Mesothelial cell of epicardium (in vitro differentiated cells): ENCODE measurements around the gene EIF4E2. TPM values are rescaled to one million over a fixed set of nuclear protein-coding genes. Genes with fewer than 3 reads are reported as not detected.

Source experiments
- DNase-seq, 2 experiments: peaks; one replicate each; pipeline ENCODE4 v3.0.0; 2021; ENCODE audit warnings: low spot score in 2 of 2; ENCODE audit not compliant: unreplicated experiment in 2 of 2
- H3K27ac Mint-ChIP-seq: 2 replicates; pipeline ENCODE4 v1.8.0; 2021; ENCODE audit warnings: mixed read lengths
- H3K27me3 Mint-ChIP-seq: 2 replicates; pipeline ENCODE4 v1.8.0; 2021; ENCODE audit warnings: low read depth, mixed read lengths
- H3K36me3 Mint-ChIP-seq: 2 replicates; pipeline ENCODE4 v1.8.0; 2021; ENCODE audit warnings: mixed read lengths
- H3K4me1 Mint-ChIP-seq: 2 replicates; pipeline ENCODE4 v1.8.0; 2021; ENCODE audit warnings: mixed read lengths
- H3K4me3 Mint-ChIP-seq: 2 replicates; pipeline ENCODE4 v1.8.0; 2021; ENCODE audit warnings: mild to moderate bottlenecking, moderate library complexity, mixed read lengths
- H3K9me3 Mint-ChIP-seq: 2 replicates; pipeline ENCODE4 v1.8.0; 2021; ENCODE audit warnings: mixed read lengths
- CTCF ChIP-seq: fragments of 200-600 bp; sonication (generic); IDR thresholded peaks from one replicate; pipeline ENCODE4 v1.5.0; 2021; ENCODE audit warnings: antibody characterized with exemption; ENCODE audit not compliant: unreplicated experiment
- total RNA-seq: library from RNA; stranded (reverse); gene quantifications from 3 replicates; pipeline ENCODE4 v1.2.1, GENCODE V29; 2021

Gene EIF4E2
- total RNA-seq, 1 donor from 2014 or later: 72.5 TPM

- H3K27ac Mint-ChIP-seq: no peak overlapping the region
Measured at GRCh38 chr2:232603283-232603682, 52.8 kb downstream of the EIF4E2 start.

GRCh38 chr2:232604535-232604934 is 54.0 kb downstream of the EIF4E2 start:
- H3K4me1 Mint-ChIP-seq: no peaks in the 10 kb centered on the region
- H3K27me3 Mint-ChIP-seq: peaks cover 5% of the 10 kb centered on the region
- no peaks in the 10 kb centered on the region for H3K9me3 Mint-ChIP-seq
- no peaks in the 10 kb centered on the region for H3K36me3 Mint-ChIP-seq
- TF ChIP-seq CTCF: no peak
- no peak overlapping the region for H3K27ac Mint-ChIP-seq
- no peak overlapping the region for H3K4me3 Mint-ChIP-seq
- no peak for DNase-seq

More at GRCh38 chr2:232603283-232603682, 52.8 kb downstream of the EIF4E2 start:
- Mint-ChIP-seq H3K36me3 (no peaks in the 10 kb centered on the region), H3K27me3 (peaks cover 5% of the 10 kb centered on the region), H3K4me3 (no peak overlapping the region), H3K4me1 (no peaks in the 10 kb centered on the region), H3K9me3 (no peaks in the 10 kb centered on the region)
- DNase-seq: no peak
- no peak for TF ChIP-seq CTCF

GRCh38 chr2:232607011-232607410 is 56.5 kb downstream of the EIF4E2 start:
- Mint-ChIP-seq H3K4me1 (no peaks in the 10 kb centered on the region), H3K36me3 (no peaks in the 10 kb centered on the region), H3K27ac (no peak overlapping the region), H3K9me3 (no peaks in the 10 kb centered on the region), H3K27me3 (peaks cover 5% of the 10 kb centered on the region), H3K4me3 (no peak overlapping the region)
- TF ChIP-seq CTCF: no peak
- DNase-seq: no peak

- TF ChIP-seq CTCF: no peak
- Mint-ChIP-seq H3K36me3 (no peaks in the 10 kb centered on the region), H3K4me1 (no peaks in the 10 kb centered on the region), H3K27ac (no peak overlapping the region), H3K4me3 (no peak overlapping the region), H3K9me3 (no peaks in the 10 kb centered on the region), H3K27me3 (no peaks in the 10 kb centered on the region)
- DNase-seq: no peak
Measured at GRCh38 chr2:232609607-232610006, 59.1 kb downstream of the EIF4E2 start.

GRCh38 chr2:232610081-232610480 is 59.6 kb downstream of the EIF4E2 start:
- H3K4me1 Mint-ChIP-seq: no peaks in the 10 kb centered on the region
- no peaks in the 10 kb centered on the region for H3K36me3 Mint-ChIP-seq
- H3K27me3 Mint-ChIP-seq: no peaks in the 10 kb centered on the region
- H3K4me3 Mint-ChIP-seq: no peak overlapping the region
- no peak for TF ChIP-seq CTCF
- H3K27ac Mint-ChIP-seq: no peak overlapping the region
- H3K9me3 Mint-ChIP-seq: no peaks in the 10 kb centered on the region
- DNase-seq: no peak

- H3K4me3 Mint-ChIP-seq: no peak overlapping the region
- DNase-seq: no peak
- H3K4me1 Mint-ChIP-seq: no peaks in the 10 kb centered on the region
- no peaks in the 10 kb centered on the region for H3K27me3 Mint-ChIP-seq
- no peak for TF ChIP-seq CTCF
- H3K27ac Mint-ChIP-seq: no peak overlapping the region
- no peaks in the 10 kb centered on the region for H3K9me3 Mint-ChIP-seq
- no peaks in the 10 kb centered on the region for H3K36me3 Mint-ChIP-seq
Measured at GRCh38 chr2:232611061-232611460, 60.6 kb downstream of the EIF4E2 start.
